ENCODE results near the gene SKIL. TPM values are rescaled to one million over a fixed set of nuclear protein-coding genes. Genes with fewer than 3 reads are reported as not detected.

SKIL gene
- total RNA-seq, 1 donor from 2014 or later = 94.0 TPM

DNA sequence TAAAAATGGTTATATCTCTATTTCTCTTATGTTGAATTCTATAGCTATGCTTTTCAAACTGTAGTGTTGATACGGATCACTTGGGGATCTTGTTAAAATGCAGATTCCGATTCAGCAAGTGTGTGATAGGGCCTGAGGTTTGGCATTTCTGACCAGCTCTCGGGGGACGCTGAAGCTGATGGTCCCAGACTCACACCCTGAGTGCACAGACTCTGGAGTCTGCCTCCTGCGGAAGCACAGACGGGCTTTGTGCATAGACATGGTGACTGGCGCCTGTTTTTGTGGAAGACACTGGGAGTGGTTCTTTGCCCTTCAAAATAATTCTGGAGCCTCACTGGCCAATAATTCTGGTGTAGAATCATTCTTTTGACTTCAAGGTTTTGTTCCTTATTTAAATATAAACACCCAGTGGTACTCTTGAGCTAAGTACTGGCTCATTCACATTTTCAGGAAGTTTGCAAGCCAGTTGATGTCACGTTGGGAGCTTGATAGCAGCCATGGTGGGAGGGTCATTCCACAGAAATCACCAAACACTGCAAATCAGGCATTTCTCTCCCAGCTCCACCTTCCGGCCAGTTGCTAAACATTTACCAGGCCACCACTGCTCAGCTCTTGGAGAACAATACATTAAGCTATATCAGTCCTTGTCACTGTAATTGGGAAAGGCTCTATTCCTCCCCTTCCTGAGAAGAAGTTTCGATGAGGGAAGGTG lies 80.3 kb downstream of the SKIL start:
- peaks cover 8% of the 10 kb centered on the region for H3K36me3 Mint-ChIP-seq (ENCODE audit: low read depth)
- no peak overlapping the region for H3K4me3 Mint-ChIP-seq (ENCODE audit: unreplicated experiment)
- H3K9me3 Mint-ChIP-seq (ENCODE audit: low read depth) = no peaks in the 10 kb centered on the region
- TF ChIP-seq, protein P1, sequence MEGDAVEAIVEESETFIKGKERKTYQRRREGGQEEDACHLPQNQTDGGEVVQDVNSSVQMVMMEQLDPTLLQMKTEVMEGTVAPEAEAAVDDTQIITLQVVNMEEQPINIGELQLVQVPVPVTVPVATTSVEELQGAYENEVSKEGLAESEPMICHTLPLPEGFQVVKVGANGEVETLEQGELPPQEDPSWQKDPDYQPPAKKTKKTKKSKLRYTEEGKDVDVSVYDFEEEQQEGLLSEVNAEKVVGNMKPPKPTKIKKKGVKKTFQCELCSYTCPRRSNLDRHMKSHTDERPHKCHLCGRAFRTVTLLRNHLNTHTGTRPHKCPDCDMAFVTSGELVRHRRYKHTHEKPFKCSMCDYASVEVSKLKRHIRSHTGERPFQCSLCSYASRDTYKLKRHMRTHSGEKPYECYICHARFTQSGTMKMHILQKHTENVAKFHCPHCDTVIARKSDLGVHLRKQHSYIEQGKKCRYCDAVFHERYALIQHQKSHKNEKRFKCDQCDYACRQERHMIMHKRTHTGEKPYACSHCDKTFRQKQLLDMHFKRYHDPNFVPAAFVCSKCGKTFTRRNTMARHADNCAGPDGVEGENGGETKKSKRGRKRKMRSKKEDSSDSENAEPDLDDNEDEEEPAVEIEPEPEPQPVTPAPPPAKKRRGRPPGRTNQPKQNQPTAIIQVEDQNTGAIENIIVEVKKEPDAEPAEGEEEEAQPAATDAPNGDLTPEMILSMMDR (IDR thresholded peaks at IDR 0.05) = no peak
- H3K27me3 Mint-ChIP-seq (ENCODE audit: low read depth) = no peaks in the 10 kb centered on the region
- no peaks in the 10 kb centered on the region for H3K4me1 Mint-ChIP-seq (ENCODE audit: low read depth)
- H3K27ac Mint-ChIP-seq (ENCODE audit: unreplicated experiment) = no peak overlapping the region
- DNase-seq (ENCODE audit: low spot score) = no peak

DNA sequence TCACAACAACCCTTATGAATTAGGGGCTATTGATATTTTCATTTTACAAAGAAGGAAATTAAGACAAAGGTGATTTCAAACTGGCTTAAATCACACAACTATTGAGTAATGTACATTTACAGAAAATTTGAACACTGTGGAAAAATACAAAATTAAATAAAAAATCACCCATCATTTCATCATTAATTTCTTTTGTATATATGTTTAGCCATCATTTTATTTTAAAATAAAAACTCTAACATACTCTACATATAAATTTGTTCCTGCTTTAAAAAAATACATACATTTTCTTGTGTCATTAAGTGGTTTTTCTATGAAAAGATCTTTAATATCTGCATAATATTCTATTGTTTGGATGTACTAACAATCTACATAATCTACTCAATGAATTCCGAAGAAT lies 81.3 kb downstream of the SKIL start:
- peaks cover 7% of the 10 kb centered on the region for H3K36me3 Mint-ChIP-seq (ENCODE audit: low read depth)
- no peak for DNase-seq (ENCODE audit: low spot score)
- H3K9me3 Mint-ChIP-seq (ENCODE audit: low read depth) = no peaks in the 10 kb centered on the region
- no peaks in the 10 kb centered on the region for H3K27me3 Mint-ChIP-seq (ENCODE audit: low read depth)
- TF ChIP-seq, protein P1 (IDR thresholded peaks at IDR 0.05) = no peak
- no peak overlapping the region for H3K27ac Mint-ChIP-seq (ENCODE audit: unreplicated experiment)
- H3K4me3 Mint-ChIP-seq (ENCODE audit: unreplicated experiment) = no peak overlapping the region
- H3K4me1 Mint-ChIP-seq (ENCODE audit: low read depth) = no peaks in the 10 kb centered on the region

DNA sequence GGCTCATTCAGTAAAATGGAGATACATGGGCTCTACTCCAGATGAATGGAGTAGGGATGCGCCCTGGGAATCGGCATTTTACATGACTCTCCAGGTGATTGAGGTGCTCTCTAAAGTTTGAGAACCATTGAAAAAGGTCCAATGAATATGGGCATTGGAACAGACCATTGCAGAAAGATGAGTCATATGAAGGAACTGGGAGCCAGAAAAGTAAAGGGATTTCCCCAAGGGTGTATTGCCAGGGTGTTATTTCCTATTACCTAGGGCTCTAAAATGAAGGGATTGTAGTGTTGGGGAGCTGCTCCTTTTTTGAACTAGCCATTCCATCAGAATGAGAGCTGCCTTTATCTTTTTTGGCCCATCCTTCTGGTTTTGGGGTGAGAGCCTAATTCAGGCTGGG lies 82.8 kb downstream of the SKIL start:
- Mint-ChIP-seq H3K27ac (ENCODE audit: unreplicated experiment) (no peak overlapping the region), H3K4me3 (ENCODE audit: unreplicated experiment) (no peak overlapping the region)
- DNase-seq (ENCODE audit: low spot score) = no peak

DNA sequence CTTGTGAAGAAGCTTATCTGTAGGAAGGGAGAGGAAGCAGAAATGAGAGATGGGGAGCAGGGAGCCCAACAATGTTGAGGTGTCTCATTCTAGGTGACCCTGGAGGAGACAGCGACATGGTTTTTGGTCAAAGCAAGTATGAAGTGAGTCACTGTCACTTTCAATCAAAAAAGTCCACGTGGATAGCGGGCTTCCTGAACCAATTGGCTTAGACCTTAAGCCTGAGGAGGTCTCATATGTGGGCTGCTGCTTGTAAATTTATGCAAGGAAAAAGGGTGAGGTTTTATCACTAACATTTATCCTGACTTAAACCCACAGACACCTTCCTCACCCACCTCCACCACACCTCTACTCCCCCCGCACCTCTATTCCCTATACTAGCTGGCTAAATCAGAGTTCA lies 83.9 kb downstream of the SKIL start:
- TF ChIP-seq, protein P1 (IDR thresholded peaks at IDR 0.05) = no peak
- H3K27ac Mint-ChIP-seq (ENCODE audit: unreplicated experiment) = no peak overlapping the region
- H3K4me3 Mint-ChIP-seq (ENCODE audit: unreplicated experiment) = no peak overlapping the region
- no peaks in the 10 kb centered on the region for H3K27me3 Mint-ChIP-seq (ENCODE audit: low read depth)
- no peak for DNase-seq (ENCODE audit: low spot score)
- no peaks in the 10 kb centered on the region for H3K9me3 Mint-ChIP-seq (ENCODE audit: low read depth)
- H3K36me3 Mint-ChIP-seq (ENCODE audit: low read depth) = peaks cover 7% of the 10 kb centered on the region
- no peaks in the 10 kb centered on the region for H3K4me1 Mint-ChIP-seq (ENCODE audit: low read depth)

More for the DNA sequence above, 82.8 kb downstream of the SKIL start:
- Mint-ChIP-seq H3K27me3 (ENCODE audit: low read depth) (no peaks in the 10 kb centered on the region), H3K9me3 (ENCODE audit: low read depth) (no peaks in the 10 kb centered on the region), H3K4me1 (ENCODE audit: low read depth) (no peaks in the 10 kb centered on the region), H3K36me3 (ENCODE audit: low read depth) (peaks cover 7% of the 10 kb centered on the region)
- TF ChIP-seq, protein P1 (IDR thresholded peaks at IDR 0.05) = no peak

DNA sequence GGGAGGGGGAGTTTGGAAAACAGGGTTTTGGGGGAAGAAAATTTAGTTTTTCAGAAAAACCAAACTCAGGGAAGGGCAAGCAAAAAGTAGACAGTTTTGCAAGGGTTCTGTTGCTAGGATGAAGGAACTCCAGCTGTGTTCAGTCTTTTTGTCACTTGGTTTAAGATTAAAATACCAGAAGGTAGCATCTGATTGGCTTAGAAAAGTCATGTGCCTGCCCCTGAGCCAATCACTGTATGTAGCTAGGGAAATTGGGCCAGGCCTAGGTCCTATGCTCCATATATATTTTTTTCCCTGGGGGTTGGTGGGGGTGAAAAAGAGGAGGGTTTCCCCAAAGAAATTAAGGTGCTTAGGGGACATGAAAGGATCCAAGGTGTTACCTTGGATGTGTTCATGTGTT lies 85.4 kb downstream of the SKIL start:
- TF ChIP-seq, protein P1 (IDR thresholded peaks at IDR 0.05) = no peak
- H3K36me3 Mint-ChIP-seq (ENCODE audit: low read depth) = no peaks in the 10 kb centered on the region
- H3K27ac Mint-ChIP-seq (ENCODE audit: unreplicated experiment) = no peak overlapping the region
- no peaks in the 10 kb centered on the region for H3K27me3 Mint-ChIP-seq (ENCODE audit: low read depth)
- H3K9me3 Mint-ChIP-seq (ENCODE audit: low read depth) = no peaks in the 10 kb centered on the region
- H3K4me1 Mint-ChIP-seq (ENCODE audit: low read depth) = no peaks in the 10 kb centered on the region
- H3K4me3 Mint-ChIP-seq (ENCODE audit: unreplicated experiment) = no peak overlapping the region
- DNase-seq (ENCODE audit: low spot score) = no peak

All from chondrocyte (in vitro differentiated cells).